SK-N-SH (cell line): ENCODE measurements around the gene TMEM117. TPM values are rescaled to one million over a fixed set of nuclear protein-coding genes. Genes with fewer than 3 reads are reported as not detected.

Experiments used
- CTCF ChIA-PET: fragments of 300-600, 350-600 bp; formaldehyde crosslinking; extraction: SDS; loops from one replicate; lab custom pipeline; 2021; lab: Yijun Ruan, JAX
- POLR2A ChIA-PET: fragments of 350-600 bp; sonication (Branson Sonifier 250); formaldehyde crosslinking; extraction: SDS; loops from one replicate; lab custom pipeline; 2020; ENCODE audit warnings: antibody characterized with exemption, inconsistent platforms; lab: Yijun Ruan, JAX
- DNase-seq: peaks from one replicate; pipeline ENCODE4 v3.0.0; 2012
- H2AFZ ChIP-seq: fragments of 200-600 bp; sonication (generic); 2 replicates; pipeline ENCODE4 v1.8.1; 2016; ENCODE audit warnings: antibody characterized with exemption, mild to moderate bottlenecking, low read depth
- H3F3A ChIP-seq: fragments of 200-600 bp; sonication (generic); replicated peaks from 2 replicates; pipeline ENCODE3; 2016; ENCODE audit warnings: antibody characterized with exemption, mild to moderate bottlenecking; ENCODE audit not compliant: insufficient read depth
- H3K27ac ChIP-seq, 2 experiments: fragments of 200-500 bp in 1 of 2; fragments of 200-600 bp in 1 of 2; sonication (Bioruptor generic) in 1 of 2; sonication (generic), shearing (Covaris generic) in 1 of 2; 2 replicates each; pipeline versions ENCODE4 v1.5.1 to v1.6.1; 2014 to 2016; ENCODE audit warnings: low read depth in 2 of 2, inconsistent platforms in 1 of 2, low read length in 1 of 2, mild to moderate bottlenecking in 1 of 2, mixed read lengths in 1 of 2
- H3K27me3 ChIP-seq: fragments of 200-600 bp; sonication (generic), shearing (Covaris generic); 2 replicates; pipeline ENCODE4 v1.6.1; 2016; ENCODE audit warnings: mixed run types; ENCODE audit not compliant: insufficient read depth
- H3K36me3 ChIP-seq, 2 experiments: fragments of 200-500 bp in 1 of 2; fragments of 200-600 bp in 1 of 2; sonication (Bioruptor generic) in 1 of 2; sonication (generic) in 1 of 2; replicated peaks in 1 of 2; 2 replicates each; pipeline versions ENCODE3 to v1.5.1; 2014 to 2016; ENCODE audit warnings: low read length in 1 of 2, mild to moderate bottlenecking in 1 of 2; ENCODE audit not compliant: insufficient read depth in 2 of 2, control insufficient read depth in 1 of 2
- H3K4me1 ChIP-seq, 2 experiments: fragments of 200-500 bp in 1 of 2; fragments of 200-600 bp in 1 of 2; sonication (Bioruptor generic) in 1 of 2; sonication (generic), shearing (Covaris generic) in 1 of 2; 2 replicates each; pipeline versions ENCODE4 v1.5.1 to v1.6.1; 2014 to 2016; ENCODE audit warnings: low read depth in 1 of 2, low read length in 1 of 2, mixed run types in 1 of 2; ENCODE audit not compliant: insufficient read depth in 2 of 2, control insufficient read depth in 1 of 2
- H3K4me2 ChIP-seq: fragments of 200-600 bp; sonication (generic), shearing (Covaris generic); 2 replicates; pipeline ENCODE4 v1.6.1; 2017; ENCODE audit warnings: mixed run types
- H3K4me3 ChIP-seq, 2 experiments: fragments of 200-500 bp in 1 of 2; fragments of 200-600 bp in 1 of 2; sonication (Bioruptor generic) in 1 of 2; sonication (generic), shearing (Covaris generic) in 1 of 2; 2 replicates each; pipeline versions ENCODE4 v1.5.1 to v1.8.1; 2014 to 2016; ENCODE audit warnings: low read depth in 2 of 2, inconsistent platforms in 1 of 2, low read length in 1 of 2, mild to moderate bottlenecking in 1 of 2, mixed read lengths in 1 of 2, moderate library complexity in 1 of 2
- H3K79me2 ChIP-seq: fragments of 200-600 bp; sonication (generic); 2 replicates; pipeline ENCODE4 v1.8.1; 2017; ENCODE audit warnings: mild to moderate bottlenecking; ENCODE audit not compliant: insufficient read depth
- H3K9ac ChIP-seq: fragments of 200-600 bp; sonication (generic); 2 replicates; pipeline ENCODE4 v1.6.1; 2017; ENCODE audit warnings: mixed run types
- H3K9me2 ChIP-seq: fragments of 200-600 bp; sonication (generic); 2 replicates; pipeline ENCODE4 v1.6.1; 2017; ENCODE audit warnings: mixed run types
- H3K9me3 ChIP-seq: fragments of 200-600 bp; sonication (generic); 2 replicates; pipeline ENCODE4 v1.6.1; 2017; ENCODE audit warnings: mixed run types, mild to moderate bottlenecking, moderate library complexity
- H4K20me1 ChIP-seq: fragments of 200-600 bp; sonication (generic); 2 replicates; pipeline ENCODE4 v1.6.1; 2017; ENCODE audit warnings: mild to moderate bottlenecking, mixed run types; ENCODE audit not compliant: insufficient read depth
- CHD2 ChIP-seq: fragments of 150-350 bp; IDR thresholded peaks from 2 replicates; pipeline ENCODE4 v1.6.1; 2018; ENCODE audit warnings: low read length; ENCODE audit not compliant: partially characterized antibody
- ELF1 ChIP-seq: IDR thresholded peaks from 2 replicates; pipeline ENCODE4 v1.4.0; 2012
- EP300 ChIP-seq, 2 experiments: IDR thresholded peaks; 2 replicates each; pipeline versions ENCODE4 v1.4.0 to v1.6.1; 2012; ENCODE audit warnings: borderline replicate concordance in 1 of 2, low read depth in 1 of 2, low read length in 1 of 2
- FOSL2 ChIP-seq: IDR thresholded peaks from 2 replicates; pipeline ENCODE4 v1.4.0; 2012; ENCODE audit warnings: low read depth, mild to moderate bottlenecking, moderate library complexity, borderline replicate concordance
- FOXJ3 ChIP-seq: sonication (generic); formaldehyde crosslinking; IDR thresholded peaks from 2 replicates; pipeline ENCODE4 v1.5.1; 2020; ENCODE audit warnings: mild to moderate bottlenecking, missing genetic modification reagents
- GABPA ChIP-seq: IDR thresholded peaks from 2 replicates; pipeline ENCODE4 v1.4.0; 2012; ENCODE audit warnings: low read depth, mild to moderate bottlenecking
- GATA2 ChIP-seq: sonication (generic); formaldehyde crosslinking; IDR thresholded peaks from 2 replicates; pipeline ENCODE4 v1.5.0; 2020; ENCODE audit warnings: mild to moderate bottlenecking, missing genetic modification reagents
- MEF2A ChIP-seq: IDR thresholded peaks from 2 replicates; pipeline ENCODE4 v1.4.0; 2012; ENCODE audit warnings: low read depth, borderline replicate concordance
- MXI1 ChIP-seq: IDR thresholded peaks from 2 replicates; pipeline ENCODE4 v1.6.1; 2012; ENCODE audit warnings: mild to moderate bottlenecking, low read depth, low read length, improper control_type of control experiment
- NFIC ChIP-seq: IDR thresholded peaks from 2 replicates; pipeline ENCODE4 v1.4.0; 2012; ENCODE audit warnings: borderline replicate concordance
- POLR2AphosphoS5 ChIP-seq: IDR thresholded peaks from 2 replicates; pipeline ENCODE4 v1.6.1; 2012; ENCODE audit warnings: low read depth, low read length
- RCOR1 ChIP-seq: fragments of 150-350 bp; IDR thresholded peaks from 2 replicates; pipeline ENCODE4 v1.6.1; 2017; ENCODE audit warnings: antibody characterized with exemption, low read length
- RFX5 ChIP-seq: IDR thresholded peaks from 2 replicates; pipeline ENCODE4 v1.6.1; 2012; ENCODE audit warnings: mild to moderate bottlenecking, improper control_type of control experiment, low read length
- RXRA ChIP-seq: IDR thresholded peaks from 2 replicates; pipeline ENCODE4 v1.4.0; 2012; ENCODE audit warnings: low read depth, mild to moderate bottlenecking, borderline replicate concordance
- SMC3 ChIP-seq: IDR thresholded peaks from 2 replicates; pipeline ENCODE4 v1.6.1; 2012; ENCODE audit warnings: low read depth, low read length, improper control_type of control experiment
- TCF12 ChIP-seq: IDR thresholded peaks from 2 replicates; pipeline ENCODE4 v1.4.0; 2012
- WGBS: methylation state at CpG from one replicate; pipeline ENCODE4 v1.1.6; 2017; ENCODE audit warnings: low lambda C conversion rate; 5-methylcytosine and 5-hydroxymethylcytosine counted together
- polyA plus RNA-seq, 3 experiments: library from polyadenylated mRNA; depleted of rRNA; stranded (reverse); fragments of >200 nt; gene quantifications; 2 replicates each; pipeline ENCODE4 v1.2.3, GENCODE V29; 2012
- TF ChIP-seq, protein P1 (sequence below): IDR thresholded peaks from 2 replicates; pipeline ENCODE4 v1.4.0; 2012; ENCODE audit warnings: low read depth, borderline replicate concordance
- TF ChIP-seq, protein P2 (sequence below): IDR thresholded peaks from 2 replicates; pipeline ENCODE4 v1.4.0; 2012; ENCODE audit warnings: low read depth
- TF ChIP-seq, protein P3 (sequence below): IDR thresholded peaks from 2 replicates; pipeline ENCODE4 v1.4.0; 2012; ENCODE audit warnings: low read depth, borderline replicate concordance
- TF ChIP-seq, protein P4 (sequence below): fragments of 150-350 bp; IDR thresholded peaks from 2 replicates; pipeline ENCODE4 v1.6.1; 2016; ENCODE audit warnings: mild to moderate bottlenecking, low read depth, low read length
- TF ChIP-seq, protein P5 (sequence below): IDR thresholded peaks from 2 replicates; pipeline ENCODE4 v1.6.1; 2012; ENCODE audit warnings: mild to moderate bottlenecking, low read depth, low read length, moderate library complexity

Gene TMEM117
- polyA plus RNA-seq, 1 of the 3 experiments (the other 2 are of a cell fraction) = 0.81 TPM

DNA sequence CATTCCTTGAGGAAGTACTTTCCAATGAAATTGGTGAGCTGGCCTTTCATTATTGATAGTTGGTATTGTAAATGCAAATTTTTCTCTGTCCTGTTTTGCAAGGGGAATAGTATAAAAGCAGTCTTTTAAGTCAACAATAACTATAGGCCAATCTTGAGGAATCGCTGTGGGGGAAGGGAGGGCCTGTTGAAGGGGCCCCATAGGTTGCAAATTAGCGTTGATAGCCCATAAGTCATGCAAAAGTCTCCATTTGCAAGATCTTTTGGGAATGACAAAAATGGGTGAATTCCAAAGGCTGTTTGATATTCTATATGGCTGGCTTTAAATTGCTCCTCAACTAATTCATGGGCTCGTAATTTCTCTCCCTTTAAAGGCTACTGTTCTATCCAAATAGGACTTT is 143.6 kb downstream of the TMEM117 start:
- Histone ChIP-seq H3K4me2 (no peak overlapping the region), H3K9ac (no peak overlapping the region), H3K36me3 (no peaks in the 10 kb centered on the region), H3K79me2 (no peaks in the 10 kb centered on the region), H4K20me1 (no peaks in the 10 kb centered on the region), H3K9me3 (no peaks in the 10 kb centered on the region), H3K27ac (no peak overlapping the region), H3K27me3 (no peaks in the 10 kb centered on the region), H3K4me3 (no peak overlapping the region), H3K4me1 (no peaks in the 10 kb centered on the region), H3K9me2 (no peaks in the 10 kb centered on the region), H3F3A (no peaks in the 10 kb centered on the region), H2AFZ (no peak overlapping the region)
- 35% methylated on average over 3 of the region's 3 CpGs for WGBS
- ChIA-PET POLR2A (no interaction called here), CTCF (no interaction called here)
- no peak for DNase-seq
- TF ChIP-seq ELF1 = no peak
- TF ChIP-seq, protein P1, sequence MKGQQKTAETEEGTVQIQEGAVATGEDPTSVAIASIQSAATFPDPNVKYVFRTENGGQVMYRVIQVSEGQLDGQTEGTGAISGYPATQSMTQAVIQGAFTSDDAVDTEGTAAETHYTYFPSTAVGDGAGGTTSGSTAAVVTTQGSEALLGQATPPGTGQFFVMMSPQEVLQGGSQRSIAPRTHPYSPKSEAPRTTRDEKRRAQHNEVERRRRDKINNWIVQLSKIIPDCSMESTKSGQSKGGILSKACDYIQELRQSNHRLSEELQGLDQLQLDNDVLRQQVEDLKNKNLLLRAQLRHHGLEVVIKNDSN = no peak
- TF ChIP-seq CHD2 = no peak
- TF ChIP-seq NFIC = no peak
- no peak for TF ChIP-seq TCF12
- no peak for TF ChIP-seq MEF2A
- TF ChIP-seq, protein P2, sequence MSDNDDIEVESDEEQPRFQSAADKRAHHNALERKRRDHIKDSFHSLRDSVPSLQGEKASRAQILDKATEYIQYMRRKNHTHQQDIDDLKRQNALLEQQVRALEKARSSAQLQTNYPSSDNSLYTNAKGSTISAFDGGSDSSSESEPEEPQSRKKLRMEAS = no peak
- no peak for TF ChIP-seq GABPA
- no peak for TF ChIP-seq FOXJ3 (CRISPR knock-in tag)
- TF ChIP-seq SMC3 = no peak
- TF ChIP-seq, protein P3, sequence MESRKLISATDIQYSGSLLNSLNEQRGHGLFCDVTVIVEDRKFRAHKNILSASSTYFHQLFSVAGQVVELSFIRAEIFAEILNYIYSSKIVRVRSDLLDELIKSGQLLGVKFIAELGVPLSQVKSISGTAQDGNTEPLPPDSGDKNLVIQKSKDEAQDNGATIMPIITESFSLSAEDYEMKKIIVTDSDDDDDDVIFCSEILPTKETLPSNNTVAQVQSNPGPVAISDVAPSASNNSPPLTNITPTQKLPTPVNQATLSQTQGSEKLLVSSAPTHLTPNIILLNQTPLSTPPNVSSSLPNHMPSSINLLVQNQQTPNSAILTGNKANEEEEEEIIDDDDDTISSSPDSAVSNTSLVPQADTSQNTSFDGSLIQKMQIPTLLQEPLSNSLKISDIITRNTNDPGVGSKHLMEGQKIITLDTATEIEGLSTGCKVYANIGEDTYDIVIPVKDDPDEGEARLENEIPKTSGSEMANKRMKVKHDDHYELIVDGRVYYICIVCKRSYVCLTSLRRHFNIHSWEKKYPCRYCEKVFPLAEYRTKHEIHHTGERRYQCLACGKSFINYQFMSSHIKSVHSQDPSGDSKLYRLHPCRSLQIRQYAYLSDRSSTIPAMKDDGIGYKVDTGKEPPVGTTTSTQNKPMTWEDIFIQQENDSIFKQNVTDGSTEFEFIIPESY = no peak
- no peak for TF ChIP-seq POLR2AphosphoS5
- no peak for TF ChIP-seq RXRA

DNA sequence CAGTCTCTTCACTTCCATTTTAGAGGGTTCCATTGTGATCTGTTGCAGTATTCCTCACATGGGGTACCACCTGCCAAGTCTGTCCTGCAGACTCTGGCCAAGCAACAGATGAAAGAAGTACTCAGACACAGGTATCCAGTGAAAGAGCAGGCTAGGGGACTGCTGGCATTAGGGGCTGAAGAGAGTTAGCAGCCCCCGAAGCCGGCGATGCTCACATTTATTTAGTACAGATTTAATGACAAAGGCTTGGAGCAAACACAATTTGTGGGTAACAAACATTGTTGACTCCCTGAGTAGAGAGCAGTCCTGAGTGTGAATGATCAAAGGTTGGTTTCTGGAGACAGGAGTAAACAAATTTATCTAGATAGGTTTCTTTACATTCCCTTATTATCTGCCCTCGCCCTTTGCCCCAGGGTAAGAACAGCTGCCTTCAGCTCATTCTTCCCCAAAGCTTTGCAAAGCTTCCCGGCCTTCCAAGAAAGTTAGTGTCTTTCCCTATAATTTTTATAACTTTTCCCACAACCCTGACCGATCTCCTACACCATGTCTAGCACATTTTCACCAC is 144.8 kb downstream of the TMEM117 start:
- no peak overlapping the region for H2AFZ ChIP-seq
- no peaks in the 10 kb centered on the region for H3K9me3 ChIP-seq
- DNase-seq = no peak
- no peaks in the 10 kb centered on the region for H3K79me2 ChIP-seq
- ChIA-PET CTCF (no interaction called here), POLR2A (no interaction called here)
- H3K36me3 ChIP-seq = no peaks in the 10 kb centered on the region
- H3F3A ChIP-seq = no peaks in the 10 kb centered on the region
- no peaks in the 10 kb centered on the region for H3K27me3 ChIP-seq
- no peak overlapping the region for H3K27ac ChIP-seq
- WGBS = 64% methylated on average over 6 of the region's 6 CpGs
- no peaks in the 10 kb centered on the region for H3K4me1 ChIP-seq
- H3K4me3 ChIP-seq = no peak overlapping the region
- no peak overlapping the region for H3K9ac ChIP-seq
- no peak overlapping the region for H3K4me2 ChIP-seq
- H3K9me2 ChIP-seq = no peaks in the 10 kb centered on the region
- no peaks in the 10 kb centered on the region for H4K20me1 ChIP-seq
- TF ChIP-seq GATA2 = no peak
- no peak for TF ChIP-seq NFIC
- TF ChIP-seq, protein P1 = no peak
- TF ChIP-seq RFX5 = no peak
- TF ChIP-seq, protein P4, sequence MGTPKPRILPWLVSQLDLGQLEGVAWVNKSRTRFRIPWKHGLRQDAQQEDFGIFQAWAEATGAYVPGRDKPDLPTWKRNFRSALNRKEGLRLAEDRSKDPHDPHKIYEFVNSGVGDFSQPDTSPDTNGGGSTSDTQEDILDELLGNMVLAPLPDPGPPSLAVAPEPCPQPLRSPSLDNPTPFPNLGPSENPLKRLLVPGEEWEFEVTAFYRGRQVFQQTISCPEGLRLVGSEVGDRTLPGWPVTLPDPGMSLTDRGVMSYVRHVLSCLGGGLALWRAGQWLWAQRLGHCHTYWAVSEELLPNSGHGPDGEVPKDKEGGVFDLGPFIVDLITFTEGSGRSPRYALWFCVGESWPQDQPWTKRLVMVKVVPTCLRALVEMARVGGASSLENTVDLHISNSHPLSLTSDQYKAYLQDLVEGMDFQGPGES = no peak
- TF ChIP-seq EP300 (IDR thresholded peaks at IDR 0.05; ENCODE audit: borderline replicate concordance in 1 of 2, low read depth in 1 of 2, low read length in 1 of 2) = no peak
- TF ChIP-seq, protein P5, sequence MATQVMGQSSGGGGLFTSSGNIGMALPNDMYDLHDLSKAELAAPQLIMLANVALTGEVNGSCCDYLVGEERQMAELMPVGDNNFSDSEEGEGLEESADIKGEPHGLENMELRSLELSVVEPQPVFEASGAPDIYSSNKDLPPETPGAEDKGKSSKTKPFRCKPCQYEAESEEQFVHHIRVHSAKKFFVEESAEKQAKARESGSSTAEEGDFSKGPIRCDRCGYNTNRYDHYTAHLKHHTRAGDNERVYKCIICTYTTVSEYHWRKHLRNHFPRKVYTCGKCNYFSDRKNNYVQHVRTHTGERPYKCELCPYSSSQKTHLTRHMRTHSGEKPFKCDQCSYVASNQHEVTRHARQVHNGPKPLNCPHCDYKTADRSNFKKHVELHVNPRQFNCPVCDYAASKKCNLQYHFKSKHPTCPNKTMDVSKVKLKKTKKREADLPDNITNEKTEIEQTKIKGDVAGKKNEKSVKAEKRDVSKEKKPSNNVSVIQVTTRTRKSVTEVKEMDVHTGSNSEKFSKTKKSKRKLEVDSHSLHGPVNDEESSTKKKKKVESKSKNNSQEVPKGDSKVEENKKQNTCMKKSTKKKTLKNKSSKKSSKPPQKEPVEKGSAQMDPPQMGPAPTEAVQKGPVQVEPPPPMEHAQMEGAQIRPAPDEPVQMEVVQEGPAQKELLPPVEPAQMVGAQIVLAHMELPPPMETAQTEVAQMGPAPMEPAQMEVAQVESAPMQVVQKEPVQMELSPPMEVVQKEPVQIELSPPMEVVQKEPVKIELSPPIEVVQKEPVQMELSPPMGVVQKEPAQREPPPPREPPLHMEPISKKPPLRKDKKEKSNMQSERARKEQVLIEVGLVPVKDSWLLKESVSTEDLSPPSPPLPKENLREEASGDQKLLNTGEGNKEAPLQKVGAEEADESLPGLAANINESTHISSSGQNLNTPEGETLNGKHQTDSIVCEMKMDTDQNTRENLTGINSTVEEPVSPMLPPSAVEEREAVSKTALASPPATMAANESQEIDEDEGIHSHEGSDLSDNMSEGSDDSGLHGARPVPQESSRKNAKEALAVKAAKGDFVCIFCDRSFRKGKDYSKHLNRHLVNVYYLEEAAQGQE = no peak
- TF ChIP-seq MEF2A = no peak
- TF ChIP-seq MXI1 = no peak
- TF ChIP-seq TCF12 = no peak
- TF ChIP-seq RCOR1 = no peak
- no peak for TF ChIP-seq FOSL2
